ENCODE data around the gene XYLT1.
"Not testable (repeated sequence)": the region's sequence is repeated elsewhere in the genome, so short reads cannot be mapped to it uniquely, and the experiment has no call there.

Gene XYLT1, protein sequence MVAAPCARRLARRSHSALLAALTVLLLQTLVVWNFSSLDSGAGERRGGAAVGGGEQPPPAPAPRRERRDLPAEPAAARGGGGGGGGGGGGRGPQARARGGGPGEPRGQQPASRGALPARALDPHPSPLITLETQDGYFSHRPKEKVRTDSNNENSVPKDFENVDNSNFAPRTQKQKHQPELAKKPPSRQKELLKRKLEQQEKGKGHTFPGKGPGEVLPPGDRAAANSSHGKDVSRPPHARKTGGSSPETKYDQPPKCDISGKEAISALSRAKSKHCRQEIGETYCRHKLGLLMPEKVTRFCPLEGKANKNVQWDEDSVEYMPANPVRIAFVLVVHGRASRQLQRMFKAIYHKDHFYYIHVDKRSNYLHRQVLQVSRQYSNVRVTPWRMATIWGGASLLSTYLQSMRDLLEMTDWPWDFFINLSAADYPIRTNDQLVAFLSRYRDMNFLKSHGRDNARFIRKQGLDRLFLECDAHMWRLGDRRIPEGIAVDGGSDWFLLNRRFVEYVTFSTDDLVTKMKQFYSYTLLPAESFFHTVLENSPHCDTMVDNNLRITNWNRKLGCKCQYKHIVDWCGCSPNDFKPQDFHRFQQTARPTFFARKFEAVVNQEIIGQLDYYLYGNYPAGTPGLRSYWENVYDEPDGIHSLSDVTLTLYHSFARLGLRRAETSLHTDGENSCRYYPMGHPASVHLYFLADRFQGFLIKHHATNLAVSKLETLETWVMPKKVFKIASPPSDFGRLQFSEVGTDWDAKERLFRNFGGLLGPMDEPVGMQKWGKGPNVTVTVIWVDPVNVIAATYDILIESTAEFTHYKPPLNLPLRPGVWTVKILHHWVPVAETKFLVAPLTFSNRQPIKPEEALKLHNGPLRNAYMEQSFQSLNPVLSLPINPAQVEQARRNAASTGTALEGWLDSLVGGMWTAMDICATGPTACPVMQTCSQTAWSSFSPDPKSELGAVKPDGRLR

DNA sequence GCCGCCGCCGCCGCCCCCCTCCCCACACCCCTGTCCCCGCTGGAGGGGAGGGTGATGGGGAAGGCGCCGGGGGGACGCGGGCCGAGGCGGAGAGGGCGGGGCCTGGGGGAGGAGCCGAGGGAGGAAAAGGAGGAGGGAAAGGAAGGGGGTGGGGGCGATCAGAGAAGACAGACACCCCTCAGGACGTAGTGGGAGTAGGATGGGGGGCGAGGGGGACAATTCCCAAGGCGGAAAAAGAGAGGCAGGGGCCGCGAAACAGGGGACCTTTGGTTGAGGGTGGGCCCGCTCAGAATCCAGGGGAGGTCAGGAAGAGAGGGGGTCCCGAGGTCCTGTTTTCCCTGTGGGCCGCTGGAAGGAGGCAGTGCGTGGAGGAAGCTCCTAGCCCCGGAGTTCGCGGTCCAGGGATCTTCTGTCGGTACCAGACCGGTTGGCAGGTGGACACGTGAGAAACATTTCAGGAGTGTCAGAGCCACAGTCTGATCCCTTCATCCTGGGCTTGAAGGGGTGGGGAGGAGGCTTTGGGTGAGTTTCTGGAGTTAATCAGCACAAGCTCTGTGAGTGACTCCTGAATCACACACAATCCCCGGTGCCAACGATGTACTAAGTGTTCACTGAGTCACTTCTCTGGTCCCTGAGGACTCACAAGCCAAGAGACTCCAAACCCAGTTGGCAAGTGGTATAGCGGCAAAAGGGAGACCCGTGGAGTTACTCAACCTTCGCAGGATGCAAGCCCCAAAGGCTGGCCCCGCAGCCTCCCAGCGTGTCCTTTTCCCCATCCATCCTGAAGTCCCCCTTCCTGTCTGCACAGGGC, at the start of gene XYLT1:
TSS of gene XYLT1 (minus strand) at position 53 of the 811 bp plus-strand sequence. CDS start 164 bp downstream, outside the sequence.
- DNase-seq, result peak; percentile 80

GRCh38 chr16:17520111-17520510, 49.4 kb upstream of the XYLT1 start:
- no peak for DNase-seq

DNA sequence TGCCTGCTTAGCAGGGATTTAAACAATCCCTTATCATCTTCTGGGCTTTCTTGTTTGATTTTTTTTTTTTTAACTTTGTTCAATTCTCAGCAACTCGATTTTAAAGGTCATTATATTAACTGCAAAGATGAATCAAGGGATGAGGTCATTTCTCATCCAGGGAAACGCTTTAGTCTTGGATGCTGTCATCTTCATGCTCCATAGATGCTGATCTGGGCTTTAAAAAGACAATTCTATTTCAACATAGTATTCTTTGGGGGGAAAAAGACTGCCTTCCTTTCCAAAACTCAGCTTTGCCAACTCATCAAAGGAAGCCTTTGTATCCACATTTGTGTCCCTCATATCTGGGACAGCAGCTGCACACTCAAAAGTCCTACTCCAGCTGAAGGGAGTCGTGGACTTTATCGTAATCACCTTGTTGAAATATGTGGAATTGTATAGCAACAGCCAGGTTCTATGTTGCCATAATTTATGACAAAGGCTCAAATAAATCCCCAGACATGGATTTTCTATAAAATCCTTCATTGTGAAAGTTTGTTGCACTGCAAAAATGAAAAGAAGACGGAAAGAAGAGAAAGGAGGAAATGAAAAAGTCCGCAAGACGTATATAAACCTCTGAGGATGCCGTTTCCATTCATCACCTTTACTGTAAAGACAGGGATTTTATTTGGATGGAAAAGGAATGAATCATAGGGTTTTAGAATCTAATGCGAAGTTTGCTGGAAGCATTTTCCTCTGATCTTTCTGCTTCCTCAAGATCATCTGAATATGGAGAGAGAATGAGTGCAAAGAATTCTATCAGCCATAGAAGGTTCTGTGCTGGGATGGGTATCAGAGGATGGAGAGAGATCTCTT, 48.6 kb upstream of the XYLT1 start:
- no peak for DNase-seq

DNA sequence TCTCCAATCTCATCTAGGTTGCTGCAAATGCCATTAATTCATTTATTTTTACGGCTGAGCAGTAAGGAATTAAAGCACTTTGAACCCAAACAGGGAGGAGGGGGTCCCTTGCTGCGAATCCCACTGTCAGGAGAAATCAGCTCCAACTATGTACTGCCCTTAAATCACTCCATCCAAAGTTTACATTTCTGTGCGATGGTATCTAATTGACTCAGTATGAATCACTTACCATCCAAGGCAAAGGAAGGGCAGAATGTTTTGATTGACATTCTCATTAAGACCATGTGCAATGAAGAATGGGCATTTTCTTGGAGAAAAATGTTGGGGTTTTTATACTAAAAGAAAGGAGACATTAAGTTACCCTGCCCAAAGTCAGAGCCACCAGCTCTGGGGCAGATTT, 47.7 kb upstream of the XYLT1 start:
- no peak for DNase-seq

DNA sequence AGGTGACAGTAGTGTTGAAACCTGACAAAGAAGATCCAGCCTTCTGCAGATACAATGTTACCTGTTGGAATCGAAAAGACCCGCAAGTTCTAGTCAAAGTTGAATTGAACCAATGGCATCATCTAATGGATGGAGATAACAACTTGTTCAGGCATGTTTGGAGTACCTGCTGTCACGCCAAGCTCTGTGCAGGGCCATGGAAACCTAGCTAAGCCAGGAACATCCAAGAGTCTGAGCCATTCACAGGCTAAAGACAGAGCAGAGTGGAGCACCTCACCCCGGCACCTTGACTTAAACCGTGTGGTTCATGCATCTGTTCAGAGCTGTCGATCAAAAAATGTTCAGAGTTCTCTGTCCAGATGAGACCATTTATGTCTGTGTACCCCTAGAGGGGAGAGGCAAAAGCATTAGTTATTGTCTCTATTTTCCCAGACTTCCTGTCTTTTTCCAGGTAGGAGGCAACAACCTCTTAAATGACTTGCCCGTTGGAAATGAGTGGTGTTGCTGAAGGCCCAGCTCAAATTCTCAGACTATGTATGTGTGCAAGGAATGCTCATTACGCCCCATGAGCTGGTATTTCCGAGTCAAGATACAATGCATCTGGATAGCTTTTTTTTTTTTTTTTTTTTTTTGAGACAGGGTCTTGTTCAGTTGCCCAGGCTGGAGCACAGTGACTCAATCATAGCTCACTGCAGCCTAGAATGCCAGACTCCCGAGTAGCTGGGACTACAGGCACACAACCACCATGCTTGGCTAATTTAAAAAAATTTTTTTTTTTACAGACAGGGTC, 44.9 kb upstream of the XYLT1 start:
- DNase-seq, result no peak

- no peak for DNase-seq
These were observed 42.0 kb upstream of the XYLT1 start for GRCh38 chr16:17512636-17513220.

- DNase-seq, result peak; percentile 61
These were observed 40.6 kb upstream of the XYLT1 start for GRCh38 chr16:17511340-17511739.

GRCh38 chr16:17510567-17510966, 39.8 kb upstream of the XYLT1 start:
- no peak for DNase-seq

GRCh38 chr16:17509194-17509593, 38.4 kb upstream of the XYLT1 start:
- DNase-seq, result no peak

DNA sequence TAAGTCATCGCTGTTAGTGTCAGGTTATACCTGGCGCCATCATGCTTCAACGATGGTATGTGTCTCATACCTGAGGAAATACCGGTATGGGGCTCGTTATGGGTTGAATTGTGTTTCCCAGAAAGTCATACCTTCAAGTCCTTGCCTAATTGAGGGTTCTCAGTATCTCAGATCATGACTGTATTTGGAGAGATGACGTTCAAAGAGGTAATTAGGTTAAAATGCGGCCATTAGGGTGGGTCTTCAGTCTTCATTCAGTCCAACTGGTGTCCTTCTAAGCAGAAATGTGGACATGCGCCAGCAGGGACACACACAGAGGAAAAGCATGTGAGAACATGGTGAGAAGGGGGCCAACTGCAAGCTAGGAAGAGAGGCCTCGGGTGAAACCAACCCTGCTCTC, 37.5 kb upstream of the XYLT1 start:
- DNase-seq, result no peak

GRCh38 chr16:17507516-17507915, 36.8 kb upstream of the XYLT1 start:
- DNase-seq, result not testable (repeated sequence)

DNA sequence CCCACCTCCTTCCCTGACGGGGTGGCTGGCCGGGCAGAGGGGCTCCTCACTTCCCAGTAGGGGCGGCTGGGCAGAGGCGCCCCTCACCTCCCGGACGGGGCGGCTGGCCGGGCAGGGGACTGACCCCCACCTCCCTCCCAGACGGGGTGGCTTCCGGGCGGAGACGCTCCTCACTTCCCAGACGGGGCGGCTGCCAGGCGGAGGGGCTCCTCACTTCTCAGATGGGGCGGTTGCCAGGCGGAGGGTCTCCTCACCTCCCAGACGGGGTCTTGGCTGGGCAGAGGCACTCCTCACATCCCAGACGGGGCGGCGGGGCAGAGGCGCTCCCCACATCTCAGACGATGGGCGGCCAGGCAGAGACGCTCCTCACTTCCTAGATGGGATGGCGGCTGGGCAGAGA, 35.1 kb upstream of the XYLT1 start:
- DNase-seq, result not testable (repeated sequence)

DNA sequence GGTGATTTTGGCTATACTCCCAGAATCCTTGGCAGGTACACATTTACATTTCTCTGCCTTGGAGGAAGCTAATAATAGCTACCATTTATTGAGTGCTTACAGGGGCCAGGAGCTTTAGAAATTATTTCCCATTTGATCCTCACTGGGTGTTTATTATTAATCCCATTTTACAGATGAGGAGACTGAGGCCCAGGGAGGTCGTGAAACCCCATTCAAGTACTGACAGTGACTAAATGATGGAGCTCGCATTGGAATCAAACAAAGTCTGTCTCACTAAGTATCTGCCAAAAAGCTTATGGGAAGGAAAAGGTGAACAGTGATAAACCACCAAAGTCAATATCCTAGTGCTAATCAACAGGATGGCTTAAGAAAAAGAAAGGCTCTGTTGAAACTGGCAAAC, 33.3 kb upstream of the XYLT1 start:
- no peak for DNase-seq

DNA sequence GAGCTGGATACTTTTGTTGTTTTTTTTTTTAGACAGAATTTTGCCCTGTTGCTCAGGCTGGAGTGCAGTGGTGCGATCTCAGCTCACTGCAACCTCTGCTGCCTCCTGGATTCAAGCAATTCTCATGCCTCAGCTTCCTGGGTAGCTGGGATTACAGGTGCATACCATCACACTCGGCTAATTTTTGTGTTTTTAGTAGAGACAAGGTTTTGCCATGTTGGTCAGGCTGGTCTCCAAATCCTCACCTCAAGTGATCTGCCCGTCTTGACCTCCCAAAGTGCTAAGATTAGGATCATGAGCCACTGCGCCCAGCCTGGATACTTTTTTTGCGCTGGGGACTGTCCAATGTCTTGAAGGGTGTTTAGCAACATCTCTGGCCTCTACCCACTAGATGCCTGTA, 32.6 kb upstream of the XYLT1 start:
- no peak for DNase-seq

DNA sequence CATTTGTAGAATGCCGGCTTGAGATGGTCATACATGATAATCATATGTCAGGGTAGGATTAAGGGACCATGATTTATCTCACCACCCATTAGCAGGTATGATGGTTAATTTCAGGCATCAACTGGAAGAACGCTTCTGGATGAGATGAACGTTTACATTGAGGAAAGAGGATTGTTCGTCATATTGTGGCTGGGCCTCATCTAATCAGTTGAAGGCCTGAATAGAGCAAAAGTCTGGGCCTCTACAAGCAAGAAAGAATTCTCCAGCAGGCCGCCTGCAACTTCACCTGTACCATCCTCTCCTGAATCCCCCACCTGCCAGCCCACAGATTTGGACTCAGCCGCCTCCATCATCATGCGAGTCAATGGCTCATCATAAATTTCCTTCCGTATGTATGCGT, 30.6 kb upstream of the XYLT1 start:
- DNase-seq, result no peak

DNA sequence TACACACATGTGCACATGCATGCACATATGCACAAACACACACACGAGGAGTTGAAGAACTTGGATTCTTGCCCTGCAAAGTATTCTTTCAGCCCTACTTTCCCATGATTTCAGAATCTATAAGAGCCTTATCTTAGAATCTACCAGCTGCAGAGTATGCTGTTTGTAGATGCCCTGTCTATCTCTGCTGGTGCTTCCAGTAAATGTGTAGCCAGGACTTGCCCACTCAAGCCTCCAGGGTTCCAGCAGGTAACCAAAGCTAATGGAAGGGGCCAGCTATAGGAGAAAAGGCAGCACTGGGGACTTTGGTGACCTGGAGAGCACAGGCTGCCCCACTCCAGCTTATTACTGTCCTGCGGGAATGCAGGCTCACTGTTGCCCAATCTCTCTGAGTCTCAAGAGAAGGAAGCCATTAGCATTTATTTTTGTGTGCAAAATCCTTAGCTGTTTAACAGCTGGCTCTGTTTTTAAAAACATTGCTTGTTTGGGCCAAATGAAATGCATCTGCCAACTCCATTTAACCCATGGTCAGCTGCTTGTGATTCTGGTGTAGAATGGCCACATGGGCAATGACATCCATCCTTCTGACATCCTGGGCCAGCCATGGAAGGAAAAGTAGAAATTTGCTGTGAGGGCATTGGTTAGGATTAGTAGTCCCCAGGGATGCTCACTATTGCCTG, 28.6 kb upstream of the XYLT1 start:
- no peak for DNase-seq

DNA sequence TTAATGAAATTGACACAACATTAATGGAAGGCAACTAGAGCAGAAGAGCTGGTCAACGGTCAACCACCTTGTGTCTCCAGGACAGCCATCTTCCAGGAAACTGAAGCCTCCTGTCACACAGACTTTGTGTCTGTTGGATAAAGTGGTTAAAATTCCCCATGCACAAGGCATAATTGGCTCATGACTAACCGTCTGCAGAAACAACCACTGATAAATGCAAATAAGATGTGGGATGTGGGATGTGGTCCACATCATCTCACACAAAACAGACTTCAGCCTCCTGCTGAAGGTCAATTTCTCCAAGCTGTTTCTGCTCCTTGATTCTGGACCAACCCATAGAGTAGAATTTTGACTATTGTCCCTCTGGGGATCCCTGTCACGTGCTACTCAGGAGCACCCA, 26.9 kb upstream of the XYLT1 start:
- no peak for DNase-seq

DNA sequence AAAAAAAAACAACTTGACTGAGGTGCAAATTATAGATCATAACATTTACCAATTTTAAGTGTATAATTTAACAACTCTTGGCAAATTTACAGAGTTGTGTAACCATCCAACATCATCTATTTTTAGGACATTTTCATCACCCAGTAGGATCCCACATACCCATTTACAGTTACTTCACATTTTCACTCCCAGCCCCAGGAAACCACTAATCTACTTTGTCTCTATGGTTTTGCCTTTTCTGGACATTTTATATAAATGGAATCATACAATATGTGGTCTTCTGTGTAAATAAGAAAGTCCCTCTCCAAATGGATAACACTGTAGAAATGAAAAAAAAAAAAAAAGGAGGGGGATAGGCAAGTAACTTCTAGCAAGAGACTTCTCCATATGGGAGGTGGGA, 26.1 kb upstream of the XYLT1 start:
- no peak for DNase-seq

DNA sequence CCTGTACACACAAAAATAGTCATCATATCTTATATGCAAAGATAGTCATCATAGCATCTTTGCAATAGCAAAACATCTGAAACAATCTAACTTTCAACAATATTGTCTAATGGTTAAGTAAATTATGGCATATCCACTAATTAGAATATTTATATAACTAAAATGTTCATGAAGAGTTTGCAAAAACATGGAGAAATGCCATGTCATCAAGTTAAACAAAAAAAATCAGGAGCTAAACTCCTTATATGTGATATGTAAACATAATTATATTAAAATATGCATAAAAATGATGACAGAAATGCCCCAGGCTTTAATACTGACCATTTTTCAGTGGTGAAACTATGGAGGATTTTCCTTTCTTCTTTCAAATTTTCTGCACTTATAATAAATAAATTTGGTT, 22.3 kb upstream of the XYLT1 start:
- no peak for DNase-seq

DNA sequence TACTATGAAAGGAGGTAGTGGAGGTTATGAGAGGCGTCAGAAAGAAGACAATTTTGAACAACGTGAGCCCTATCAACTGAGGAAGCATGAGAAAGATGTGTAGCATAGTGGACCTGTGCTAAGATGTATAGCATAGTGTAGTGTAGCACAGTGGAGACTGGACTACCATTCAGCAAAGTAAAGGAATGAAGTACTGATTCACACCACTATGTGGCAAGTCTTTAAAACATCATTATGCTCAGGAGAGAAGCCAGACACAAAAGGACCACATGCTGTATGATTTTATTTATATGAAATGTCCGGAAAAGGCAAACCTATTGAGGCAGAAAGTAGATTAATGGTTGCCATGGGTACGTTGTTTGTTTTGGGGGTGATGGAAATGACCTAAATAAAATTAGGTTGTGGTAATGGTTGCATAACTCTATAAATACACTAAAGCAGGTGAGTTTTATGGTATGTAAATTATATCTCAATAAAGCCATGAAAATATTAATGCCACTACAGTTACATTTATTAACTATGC, 20.4 kb upstream of the XYLT1 start:
- DNase-seq, result no peak

Data from femur (tissue), 1 donor.